Glutamatergic neuron (in vitro differentiated cells): Measurements from ENCODE around the gene SENP3. TPM values are rescaled to one million over a fixed set of nuclear protein-coding genes. Genes with fewer than 3 reads are reported as not detected.

Experiments used
- DNase-seq: peaks from one replicate; pipeline ENCODE4 v3.0.0; 2022
- H3K27ac Mint-ChIP-seq: one replicate; pipeline ENCODE4 v1.8.0; 2020; ENCODE audit warnings: mild to moderate bottlenecking, mixed read lengths, inconsistent platforms; ENCODE audit not compliant: unreplicated experiment
- H3K27me3 Mint-ChIP-seq: one replicate; pipeline ENCODE4 v1.8.0; 2020; ENCODE audit warnings: mild to moderate bottlenecking, moderate library complexity, mixed read lengths, inconsistent platforms; ENCODE audit not compliant: unreplicated experiment
- H3K36me3 Mint-ChIP-seq: one replicate; pipeline ENCODE4 v1.8.0; 2020; ENCODE audit warnings: mild to moderate bottlenecking, mixed read lengths, inconsistent platforms; ENCODE audit not compliant: unreplicated experiment
- H3K4me1 Mint-ChIP-seq: one replicate; pipeline ENCODE4 v1.8.0; 2020; ENCODE audit warnings: mild to moderate bottlenecking, low read depth, mixed read lengths, inconsistent platforms; ENCODE audit not compliant: unreplicated experiment
- H3K4me3 Mint-ChIP-seq: one replicate; pipeline ENCODE4 v1.8.0; 2020; ENCODE audit warnings: mild to moderate bottlenecking, mixed read lengths, inconsistent platforms; ENCODE audit not compliant: unreplicated experiment
- H3K9me3 Mint-ChIP-seq: one replicate; pipeline ENCODE4 v1.8.0; 2020; ENCODE audit warnings: mild to moderate bottlenecking, moderate library complexity, mixed read lengths, inconsistent platforms; ENCODE audit not compliant: unreplicated experiment
- CTCF ChIP-seq: fragments of 200-600 bp; sonication (generic); IDR thresholded peaks from one replicate; pipeline ENCODE4 v1.5.0; 2021; ENCODE audit not compliant: partially characterized antibody, unreplicated experiment
- total RNA-seq: library from RNA; stranded (reverse); fragmentation: NEBNext Ultra II Directional; extraction: Animal tissue kit (Norgen Biotek cat#: 25700); gene quantifications from one replicate; pipeline ENCODE4 v1.2.1, GENCODE V29; 2021; ENCODE audit not compliant: unreplicated experiment

The SENP3 gene
- total RNA-seq, 1 donor from 2014 or later = 66.4 TPM

- Mint-ChIP-seq H3K4me3 (no peak overlapping the region), H3K36me3 (peaks cover 6% of the 10 kb centered on the region), H3K4me1 (no peaks in the 10 kb centered on the region), H3K9me3 (peaks cover 4% of the 10 kb centered on the region), H3K27ac (no peak overlapping the region), H3K27me3 (peaks cover 5% of the 10 kb centered on the region)
- TF ChIP-seq CTCF = no peak
- DNase-seq = no peak
Observed at GRCh38 chr17:7538891-7539545, 22.7 kb upstream of the SENP3 start.

- TF ChIP-seq CTCF = no peak
- Mint-ChIP-seq H3K4me1 (no peaks in the 10 kb centered on the region), H3K4me3 (no peak overlapping the region), H3K27ac (no peak overlapping the region), H3K9me3 (peaks cover 4% of the 10 kb centered on the region), H3K36me3 (peaks cover 6% of the 10 kb centered on the region), H3K27me3 (peaks cover 5% of the 10 kb centered on the region)
- DNase-seq = no peak
Observed at GRCh38 chr17:7541074-7541621, 20.6 kb upstream of the SENP3 start.

- no peak for TF ChIP-seq CTCF
- Mint-ChIP-seq H3K4me1 (no peaks in the 10 kb centered on the region), H3K4me3 (no peak overlapping the region), H3K27ac (no peak overlapping the region), H3K36me3 (no peaks in the 10 kb centered on the region), H3K27me3 (peaks cover 17% of the 10 kb centered on the region), H3K9me3 (peaks cover 7% of the 10 kb centered on the region)
- DNase-seq = no peak
Observed at GRCh38 chr17:7544911-7545310, 16.8 kb upstream of the SENP3 start.

GRCh38 chr17:7548585-7549400 lies 12.9 kb upstream of the SENP3 start, which contains the start of gene TNFSF12:
Gene TNFSF12 (plus strand): TSS chr17:7549058. CDS start chr17:7549154, 96 bp downstream.
- Mint-ChIP-seq H3K4me1 (no peaks in the 10 kb centered on the region), H3K27me3 (peaks cover 18% of the 10 kb centered on the region), H3K4me3 (peak within 1 kb of the TSS; percentile 65), H3K27ac (no peak within 1 kb of the TSS), H3K36me3 (peaks cover 9% of the 10 kb centered on the region), H3K9me3 (peaks cover 6% of the 10 kb centered on the region)
- DNase-seq = peak; percentile 52
- peak; percentile 19 for TF ChIP-seq CTCF
